D721Med (cell line): ENCODE results near the gene ATN1.

Experiments
- DNase-seq: peaks from one replicate; pipeline ENCODE4 v3.0.0; 2011; ENCODE audit warnings: low spot score; ENCODE audit not compliant: insufficient read length
- FAIRE-seq: peaks from 2 replicates; lab custom pipeline; 2011; peaks lifted over from hg19 to GRCh38; lab: Jason Lieb, UNC
- CTCF ChIP-seq: IDR thresholded peaks from 2 replicates; pipeline ENCODE4 v1.5.1; 2012; ENCODE audit warnings: mild to moderate bottlenecking, control low read depth; ENCODE audit not compliant: insufficient read depth; ENCODE audit errors: missing control alignments

Gene ATN1

GRCh38 chr12:6939191-6939540 lies 11.4 kb downstream of the ATN1 start:
- DNase-seq (no peak), FAIRE-seq (no peak)
- TF ChIP-seq CTCF = no peak

DNA sequence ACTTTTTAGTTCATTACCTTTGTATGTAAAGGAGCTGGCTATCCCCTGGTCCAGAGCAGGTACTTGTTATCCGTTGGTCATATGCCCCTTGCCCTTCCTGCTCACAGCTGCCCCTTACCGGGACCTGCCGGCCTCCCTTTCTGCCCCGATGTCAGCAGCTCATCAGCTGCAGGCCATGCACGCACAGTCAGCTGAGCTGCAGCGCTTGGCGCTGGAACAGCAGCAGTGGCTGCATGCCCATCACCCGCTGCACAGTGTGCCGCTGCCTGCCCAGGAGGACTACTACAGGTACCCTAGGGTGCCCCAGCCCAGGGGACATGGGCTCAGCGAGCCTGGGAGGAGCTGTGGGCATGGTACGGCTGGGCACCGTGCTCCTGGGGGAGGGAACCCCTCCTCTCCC lies 13.5 kb downstream of the ATN1 start:
- FAIRE-seq = no peak

DNA sequence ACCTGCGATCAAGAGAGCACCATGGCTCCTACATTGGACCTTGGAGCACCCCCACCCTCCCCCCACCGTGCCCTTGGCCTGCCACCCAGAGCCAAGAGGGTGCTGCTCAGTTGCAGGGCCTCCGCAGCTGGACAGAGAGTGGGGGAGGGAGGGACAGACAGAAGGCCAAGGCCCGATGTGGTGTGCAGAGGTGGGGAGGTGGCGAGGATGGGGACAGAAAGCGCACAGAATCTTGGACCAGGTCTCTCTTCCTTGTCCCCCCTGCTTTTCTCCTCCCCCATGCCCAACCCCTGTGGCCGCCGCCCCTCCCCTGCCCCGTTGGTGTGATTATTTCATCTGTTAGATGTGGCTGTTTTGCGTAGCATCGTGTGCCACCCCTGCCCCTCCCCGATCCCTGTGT lies 14.0 kb downstream of the ATN1 start:
- no peak for FAIRE-seq
- no peak for TF ChIP-seq CTCF

More for the DNA sequence above, 13.5 kb downstream of the ATN1 start:
- TF ChIP-seq CTCF = no peak
- no peak for DNase-seq

DNA sequence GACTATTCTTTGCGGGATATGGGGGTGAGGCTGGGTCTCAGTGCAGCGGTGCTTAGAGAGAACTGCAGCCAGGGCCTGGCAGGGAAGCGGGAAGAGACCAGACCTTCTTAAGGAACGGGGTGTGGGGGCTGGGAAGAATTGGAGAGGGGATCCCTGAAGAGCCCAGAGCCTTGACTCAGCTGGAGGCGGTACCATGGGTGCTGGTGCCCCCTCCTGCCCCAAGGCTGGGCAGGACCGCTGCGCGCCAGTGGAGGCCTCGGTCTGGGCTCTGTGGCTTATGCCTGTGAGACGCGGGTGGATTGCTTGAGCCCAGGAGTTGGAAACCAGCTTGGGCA lies 14.5 kb downstream of the ATN1 start:
- DNase-seq (no peak), FAIRE-seq (no peak)

More for the DNA sequence above, 14.0 kb downstream of the ATN1 start:
- DNase-seq = no peak

GRCh38 chr12:6943389-6943721 lies 15.6 kb downstream of the ATN1 start:
- no peak for FAIRE-seq
- no peak for TF ChIP-seq CTCF
- DNase-seq = peak; percentile 93

More for the DNA sequence above, 14.5 kb downstream of the ATN1 start:
- TF ChIP-seq CTCF = no peak

DNA sequence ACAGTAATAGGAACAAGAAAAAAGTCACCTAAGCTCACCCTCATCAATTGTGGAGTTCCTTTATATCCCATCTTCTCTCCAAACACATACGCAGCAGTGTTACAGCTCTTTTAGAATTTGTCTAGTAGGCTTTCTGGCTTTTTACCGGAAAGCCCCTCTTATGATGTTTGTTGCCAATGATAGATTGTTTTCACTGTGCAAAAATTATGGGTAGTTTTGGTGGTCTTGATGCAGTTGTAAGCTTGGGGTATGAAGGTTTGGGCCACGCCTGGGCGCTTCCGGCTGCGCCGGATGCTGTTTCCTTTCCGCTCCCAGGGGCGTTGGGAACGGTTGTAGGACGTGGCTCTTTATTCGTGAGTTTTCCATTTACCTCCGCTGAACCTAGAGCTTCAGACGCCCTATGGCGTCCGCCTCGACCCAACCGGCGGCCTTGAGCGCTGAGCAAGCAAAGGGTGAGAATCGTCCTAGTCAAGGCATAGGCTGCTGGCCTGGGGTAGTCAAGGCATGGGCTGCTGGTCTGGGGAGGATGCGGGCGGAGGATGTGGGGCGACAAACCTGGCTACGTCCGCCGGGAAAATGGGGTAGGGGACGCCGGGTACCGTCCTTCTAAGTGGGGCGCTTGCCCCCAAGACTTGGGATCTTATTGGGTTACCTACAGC lies 16.1 kb downstream of the ATN1 start, which contains the start of the genes C12orf57 and RNU7-1:
TSS of gene C12orf57 (plus strand) at position 301 of the 659 bp plus-strand sequence. CDS start at position 401, 100 bp downstream.
TSS of gene RNU7-1 (plus strand) at position 95 of the 659 bp plus-strand sequence.
- FAIRE-seq (no peak), DNase-seq (no peak)
- no peak for TF ChIP-seq CTCF

DNA sequence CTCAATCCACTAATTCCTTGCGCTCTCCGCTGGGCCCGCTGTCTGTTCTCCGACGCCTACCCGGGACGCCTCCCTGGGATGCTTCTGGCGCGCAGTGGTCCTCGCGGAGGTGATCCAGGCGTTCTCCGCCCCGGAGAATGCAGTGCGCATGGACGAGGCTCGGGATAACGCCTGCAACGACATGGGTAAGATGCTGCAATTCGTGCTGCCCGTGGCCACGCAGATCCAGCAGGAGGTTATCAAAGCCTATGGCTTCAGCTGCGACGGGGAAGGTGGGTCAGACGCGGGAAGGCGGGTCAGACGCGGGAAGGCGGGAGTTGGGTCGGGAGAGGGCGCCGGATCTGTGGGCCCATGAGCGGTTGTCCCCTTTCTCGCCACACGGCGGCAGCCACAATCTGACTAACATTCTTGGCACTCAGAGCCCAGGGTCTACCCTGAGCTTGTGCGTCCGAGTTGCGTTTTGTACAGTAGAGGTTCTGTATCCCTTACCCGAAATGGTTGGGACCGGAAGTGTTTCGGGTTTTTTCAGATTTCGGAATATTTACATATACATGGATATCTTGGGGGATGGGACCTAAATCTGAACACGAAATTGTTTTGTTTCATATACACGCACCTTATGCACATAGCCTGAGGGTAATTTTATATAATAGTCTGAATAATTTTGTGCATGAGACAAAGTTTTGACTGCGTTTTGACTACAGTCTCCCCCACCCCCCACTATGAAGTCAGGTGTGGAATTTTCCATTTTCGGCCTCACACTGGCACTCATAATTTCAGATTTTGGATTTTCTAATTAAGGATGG lies 16.8 kb downstream of the ATN1 start:
- DNase-seq (peak; percentile 85), FAIRE-seq (no peak)
- peak; percentile 77 for TF ChIP-seq CTCF
